HG02571 (cell line): ENCODE measurements around the gene DOCK1.
A peak's percentile ranks its signal among the peaks of the same experiment; 100 is the strongest.

Source experiments
- ATAC-seq: cut with Tn5 transposase; IDR thresholded peaks from one replicate; pipeline ENCODE4 v1.9.1; 2021; ENCODE audit warnings: mild to moderate bottlenecking, moderate library complexity; ENCODE audit not compliant: unreplicated experiment

Gene DOCK1

DNA sequence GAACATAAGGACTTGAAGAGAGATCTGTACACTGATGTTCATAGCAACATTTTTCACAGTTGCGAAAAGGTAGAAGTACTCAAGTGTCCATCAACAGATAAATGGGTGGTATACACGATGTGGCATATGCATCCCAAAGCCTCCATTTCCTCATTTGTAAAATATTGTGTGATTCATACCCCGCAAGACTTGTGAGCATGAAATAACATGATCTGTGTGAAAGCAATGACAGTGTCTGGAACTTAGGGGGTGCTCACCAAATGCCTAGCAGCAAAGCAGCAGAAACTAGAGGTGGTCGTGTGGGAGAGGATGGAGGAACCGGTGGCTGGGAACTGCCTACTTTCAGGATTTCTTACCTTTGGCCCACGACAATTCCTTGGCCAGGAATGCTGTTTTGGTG lies 426.5 kb downstream of the DOCK1 start:
- no peak for ATAC-seq

DNA sequence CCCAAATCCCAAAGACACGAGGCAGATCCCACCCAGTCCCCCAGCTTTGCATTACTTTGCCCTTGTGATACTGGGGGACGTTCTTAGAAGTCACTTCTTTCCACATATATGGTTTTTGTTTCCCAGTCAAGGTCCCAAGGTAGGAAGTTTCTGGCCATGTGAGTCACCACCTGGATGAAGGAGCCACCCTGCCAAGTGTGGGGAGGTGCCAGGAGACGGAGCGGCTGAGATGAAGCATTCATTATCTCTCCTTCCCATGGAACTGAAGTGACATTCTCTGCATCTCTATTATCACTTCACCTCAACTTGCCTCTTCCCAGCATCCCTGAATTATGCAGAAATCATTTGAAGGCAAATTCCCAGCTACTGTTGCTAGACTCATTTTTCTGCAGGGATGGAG lies 427.4 kb downstream of the DOCK1 start:
- ATAC-seq: no peak

DNA sequence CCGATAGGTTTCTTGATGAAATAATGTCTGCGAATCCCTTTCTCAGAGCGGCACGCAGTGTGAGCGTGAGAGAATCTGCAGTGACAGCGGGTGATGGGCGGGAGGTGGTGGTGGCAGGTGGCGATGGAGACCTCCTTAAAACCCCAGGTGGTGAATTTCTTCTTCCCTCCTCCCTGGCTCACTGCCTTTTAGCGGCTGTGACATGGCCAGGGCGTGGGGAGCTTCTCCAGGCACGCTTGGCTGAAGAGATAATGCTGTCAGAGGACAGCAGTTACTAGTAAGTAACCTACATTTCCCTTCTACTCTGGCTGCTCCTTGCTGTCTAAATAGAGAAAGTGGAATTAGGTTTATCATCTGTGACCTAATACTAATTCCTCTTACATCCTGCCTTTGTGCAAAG lies 432.6 kb downstream of the DOCK1 start:
- ATAC-seq: no peak

DNA sequence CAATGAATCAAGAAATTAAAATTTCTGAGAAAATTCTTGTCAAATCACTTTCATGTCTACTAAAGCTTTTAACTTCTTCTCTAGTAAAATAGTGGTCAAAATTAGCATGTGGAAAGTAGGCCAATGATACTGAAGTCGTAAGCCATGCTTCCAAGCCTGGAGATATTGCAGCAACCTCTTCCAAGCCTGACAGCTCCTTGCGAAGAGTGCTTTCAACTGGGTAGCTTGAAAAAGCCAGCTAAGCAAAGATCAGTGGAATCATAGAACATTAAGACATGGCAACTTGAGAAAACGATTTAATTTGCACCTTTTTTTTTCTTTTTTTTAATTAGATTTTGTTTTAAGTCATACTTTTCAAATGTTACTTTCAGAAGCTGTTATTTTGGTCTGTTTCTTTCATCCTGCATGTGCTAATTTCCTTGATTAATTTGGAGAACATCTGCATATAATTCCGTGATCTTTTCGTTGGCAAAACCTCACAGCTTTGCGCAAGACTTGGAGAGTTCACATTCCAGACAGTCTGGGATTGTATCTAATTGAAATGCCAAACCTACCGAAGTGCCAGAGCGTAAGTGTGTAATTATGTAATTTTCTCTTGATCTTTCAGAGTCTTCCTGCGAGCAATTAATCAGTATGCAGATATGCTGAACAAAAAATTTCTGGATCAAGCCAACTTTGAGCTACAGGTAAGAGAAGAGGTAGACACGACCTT lies 433.3 kb downstream of the DOCK1 start:
- ATAC-seq: no peak

DNA sequence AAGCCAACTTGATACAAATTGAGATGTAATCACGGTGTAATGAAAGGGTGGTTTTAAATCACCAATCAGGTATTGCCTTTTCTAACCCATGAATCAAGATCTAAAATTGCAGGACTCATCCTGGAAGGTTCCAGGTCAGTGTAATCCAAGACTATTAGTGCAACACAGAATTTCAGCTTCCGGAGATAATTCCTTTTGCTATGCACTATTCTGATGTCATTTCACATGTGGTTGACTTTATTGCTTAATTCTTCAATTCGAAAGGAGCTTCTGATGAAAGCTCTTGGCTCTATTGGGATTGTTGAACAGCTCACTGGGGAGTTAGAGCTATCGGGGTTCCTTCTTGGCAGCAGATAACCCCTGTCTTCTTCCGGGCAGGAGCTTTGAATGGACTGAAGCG lies 438.6 kb downstream of the DOCK1 start:
- no peak for ATAC-seq

DNA sequence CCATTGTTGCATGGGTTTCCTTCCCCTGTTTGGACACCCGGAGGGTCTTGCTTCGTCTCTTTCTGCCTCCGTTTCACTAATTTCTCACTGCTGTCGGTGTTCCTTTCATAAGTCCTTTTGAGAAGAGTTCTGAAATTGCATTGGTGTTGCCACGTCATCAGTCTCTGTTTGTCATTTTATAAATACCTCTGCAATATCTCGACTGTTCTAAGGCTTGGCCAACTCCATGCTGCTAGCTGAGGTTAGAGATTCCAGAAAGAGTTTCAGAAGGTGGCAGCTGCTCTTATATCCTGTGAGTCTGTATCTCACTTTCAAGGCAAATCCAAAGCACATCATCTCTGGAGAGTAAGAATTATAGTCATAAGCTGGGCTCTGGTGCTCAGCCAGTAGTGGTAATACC lies 439.1 kb downstream of the DOCK1 start:
- no peak for ATAC-seq

DNA sequence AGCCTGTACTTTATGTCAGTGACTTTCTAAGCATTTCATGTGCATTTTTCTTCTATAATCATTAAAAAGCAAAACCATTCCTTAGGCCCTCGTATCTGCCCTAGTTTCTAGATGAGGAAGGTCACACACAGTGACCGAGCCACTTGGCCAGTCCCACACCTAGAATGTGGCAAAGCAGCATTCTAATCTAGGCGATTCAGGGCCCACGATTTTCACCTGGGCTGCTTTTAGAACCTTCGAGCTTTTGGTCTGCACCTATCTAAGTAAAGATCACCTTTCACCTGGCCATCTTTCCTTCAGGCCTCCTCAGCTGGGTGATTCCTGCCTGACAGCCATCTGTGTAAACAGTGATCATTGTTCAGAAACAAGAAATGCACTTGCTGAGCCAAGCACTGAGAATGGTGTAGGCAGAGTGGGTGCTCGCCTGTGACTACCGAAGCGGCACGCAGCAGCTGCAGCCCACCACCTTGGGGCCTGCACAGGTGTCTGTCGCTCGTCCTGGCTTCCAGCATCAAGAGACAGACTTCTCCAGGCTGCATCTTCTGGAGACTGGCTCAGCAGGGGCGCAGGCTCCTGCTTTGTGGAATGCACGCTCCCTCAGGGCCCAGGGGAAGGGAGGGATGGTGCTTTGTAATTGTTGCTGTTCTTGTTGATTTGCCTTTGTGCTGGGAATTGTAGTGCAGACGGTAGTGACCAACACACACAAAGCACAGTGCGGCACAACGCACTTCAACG lies 440.2 kb downstream of the DOCK1 start:
- no peak for ATAC-seq

DNA sequence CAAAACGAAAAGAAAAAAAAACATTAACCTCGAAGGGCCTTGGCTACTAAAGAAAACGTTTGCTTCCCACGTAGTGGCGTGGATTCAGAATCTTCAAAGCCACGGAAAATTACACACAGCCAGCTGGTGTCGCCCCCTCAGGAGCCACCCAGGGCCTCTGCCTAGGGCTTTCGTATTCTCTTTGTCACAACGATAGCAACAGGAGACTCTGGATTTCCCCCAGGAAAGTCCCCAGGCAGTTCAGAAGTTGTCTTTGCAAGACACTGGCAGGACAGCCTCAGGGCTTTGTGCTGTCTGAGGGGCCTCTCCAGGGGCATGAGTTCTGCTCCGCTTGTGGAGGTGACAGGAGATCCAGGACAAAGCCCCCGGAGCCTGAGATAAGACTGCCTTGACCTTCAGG lies 441.4 kb downstream of the DOCK1 start:
- ATAC-seq: peak; percentile 73

DNA sequence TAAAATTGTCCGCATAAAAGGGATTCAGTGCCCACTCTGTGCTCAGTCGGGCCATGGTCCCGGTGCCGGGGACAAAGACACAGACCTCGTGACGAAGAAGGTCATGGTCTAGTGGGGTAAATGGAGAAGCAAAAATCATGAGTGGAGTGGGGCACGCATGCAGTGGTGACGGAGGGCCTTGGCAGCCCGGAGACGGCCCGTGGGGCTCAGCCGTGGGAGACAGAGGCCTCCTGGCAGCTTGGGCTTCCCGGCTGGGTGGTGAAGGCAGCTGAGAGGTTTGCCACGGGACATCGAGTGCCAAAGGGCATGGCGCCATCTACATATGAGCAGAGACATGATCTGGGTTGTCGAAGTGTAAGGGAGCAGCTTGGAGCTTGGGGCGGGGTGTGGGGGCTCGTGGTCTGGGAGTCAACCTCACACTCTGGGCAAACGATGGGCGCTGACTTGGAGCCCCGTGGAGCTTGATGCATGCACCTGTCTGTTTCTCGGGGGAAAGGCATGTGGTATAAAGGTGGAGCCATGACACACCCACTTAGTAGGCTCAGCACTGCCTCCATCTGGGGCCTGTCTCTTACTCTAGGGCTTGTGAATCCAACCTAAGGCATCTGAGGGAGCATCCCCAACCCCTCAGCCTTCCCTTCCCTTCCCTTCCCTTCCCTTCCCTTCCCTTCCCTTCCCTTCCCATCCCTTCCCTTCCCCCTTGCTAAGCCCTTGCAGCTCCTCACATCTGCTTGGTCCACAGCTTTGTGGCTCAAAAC lies 442.2 kb downstream of the DOCK1 start:
- no peak for ATAC-seq

DNA sequence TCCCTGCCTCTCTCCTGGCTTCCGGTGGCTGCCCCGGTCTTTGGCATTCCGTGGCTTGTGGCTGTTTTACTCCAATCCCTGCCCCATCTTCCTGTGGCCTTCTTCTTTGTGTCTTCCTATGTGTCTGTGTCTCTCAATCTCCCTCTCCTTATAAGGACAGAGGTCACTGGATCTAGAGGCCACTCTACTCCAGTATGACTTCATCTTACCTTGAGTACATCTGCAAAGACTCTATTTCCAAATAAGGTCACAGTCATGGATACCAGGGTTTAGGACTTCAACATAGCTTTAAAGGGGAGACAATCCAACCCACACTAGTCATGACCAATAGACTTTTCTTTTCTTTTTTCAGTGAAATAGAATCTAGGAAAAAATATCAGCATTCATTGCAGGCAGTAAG lies 444.5 kb downstream of the DOCK1 start:
- no peak for ATAC-seq

DNA sequence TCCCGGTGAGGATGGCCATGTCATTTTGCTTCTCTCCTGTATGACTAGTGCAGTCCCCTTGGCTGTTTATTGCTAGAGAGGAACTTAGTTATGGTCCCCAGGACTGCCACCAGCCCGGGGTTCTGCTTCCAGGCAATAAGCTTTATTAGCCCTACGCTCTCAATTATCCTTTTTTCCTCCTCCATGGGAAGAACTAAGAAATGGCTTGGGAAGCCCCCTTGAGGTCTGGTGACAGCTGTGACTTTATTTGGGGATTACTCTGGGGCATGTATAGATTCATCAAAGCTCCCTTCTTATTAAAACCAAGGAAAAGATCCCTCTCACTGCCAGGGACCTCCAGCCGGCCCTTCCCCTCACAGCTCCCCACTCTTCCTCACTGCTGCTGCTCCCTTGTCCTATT lies 446.3 kb downstream of the DOCK1 start:
- no peak for ATAC-seq

DNA sequence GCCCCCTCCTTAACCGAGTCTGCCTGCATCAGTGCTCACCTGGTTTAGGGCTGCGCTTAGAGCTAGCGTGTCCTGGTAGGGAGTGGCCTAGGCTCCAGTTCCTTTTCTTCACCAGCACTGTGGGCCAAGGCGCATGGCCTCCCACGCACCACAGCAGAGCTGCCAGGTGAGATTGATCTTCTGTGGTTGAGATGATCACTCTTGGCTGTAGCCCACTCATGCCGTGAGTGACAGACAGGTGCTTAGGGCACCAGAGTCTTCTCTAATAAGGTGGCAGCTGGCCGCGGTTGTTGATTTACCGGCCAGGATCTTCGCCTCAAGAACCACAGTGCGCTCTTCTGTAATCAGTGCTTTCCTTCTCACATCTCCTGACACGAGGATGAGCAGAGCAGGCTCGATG lies 448.3 kb downstream of the DOCK1 start:
- ATAC-seq: no peak

DNA sequence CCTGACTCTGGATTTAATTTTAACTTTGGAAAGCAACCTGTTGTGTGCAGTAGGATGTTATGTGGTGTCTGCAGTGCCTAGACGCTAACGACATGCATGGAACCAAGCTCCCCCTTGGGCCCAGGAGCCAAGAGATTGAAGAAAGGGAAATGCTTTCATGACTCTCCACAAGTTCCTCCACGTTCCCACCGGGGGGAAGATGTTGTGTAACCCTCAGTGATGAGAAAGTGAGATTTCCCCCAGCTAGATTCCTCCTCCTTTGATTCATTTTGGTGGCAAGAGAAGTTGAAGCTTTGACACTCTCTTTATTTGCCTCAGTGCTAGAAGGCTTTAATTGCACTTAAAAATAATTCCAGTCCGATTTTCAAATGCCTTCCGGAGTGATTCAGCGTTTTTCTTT lies 449.0 kb downstream of the DOCK1 start:
- no peak for ATAC-seq

DNA sequence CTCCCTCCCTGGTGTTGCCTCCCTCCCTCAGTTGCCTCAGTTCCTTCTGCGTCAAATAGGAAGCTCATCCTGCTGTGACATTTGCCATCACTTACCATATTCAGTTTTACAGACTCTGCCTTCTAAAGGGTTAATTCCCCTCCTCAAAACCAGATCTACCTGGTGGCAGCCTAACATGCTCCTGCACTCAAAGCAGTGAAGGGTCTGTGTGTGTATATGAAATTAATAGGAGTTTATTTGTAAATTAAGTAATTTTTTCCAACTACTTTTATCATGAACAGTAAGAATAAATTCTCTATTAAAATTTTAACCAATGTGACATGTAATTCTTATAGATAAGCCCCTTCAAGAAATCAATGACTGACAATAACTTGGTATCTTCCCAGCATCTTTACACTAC lies 449.8 kb downstream of the DOCK1 start:
- no peak for ATAC-seq

DNA sequence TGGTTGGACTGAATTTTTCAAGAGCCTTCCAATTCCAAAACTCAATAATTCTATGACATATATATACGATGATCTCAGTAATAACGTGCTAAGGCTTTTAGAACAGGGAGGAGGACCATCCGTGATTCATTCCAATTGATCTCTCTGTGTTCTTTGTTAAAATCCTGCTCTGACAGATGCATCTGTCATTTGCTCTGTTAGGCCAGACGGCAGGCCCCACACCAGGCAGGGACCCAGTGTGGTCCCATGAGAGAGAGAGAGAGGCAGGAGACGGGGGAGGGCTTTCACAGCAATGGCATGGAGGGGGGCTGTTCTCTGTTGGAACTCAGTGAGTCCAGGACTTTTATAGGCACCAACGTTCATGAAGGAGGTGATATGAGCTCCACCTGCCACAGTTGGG lies 451.1 kb downstream of the DOCK1 start:
- no peak for ATAC-seq

DNA sequence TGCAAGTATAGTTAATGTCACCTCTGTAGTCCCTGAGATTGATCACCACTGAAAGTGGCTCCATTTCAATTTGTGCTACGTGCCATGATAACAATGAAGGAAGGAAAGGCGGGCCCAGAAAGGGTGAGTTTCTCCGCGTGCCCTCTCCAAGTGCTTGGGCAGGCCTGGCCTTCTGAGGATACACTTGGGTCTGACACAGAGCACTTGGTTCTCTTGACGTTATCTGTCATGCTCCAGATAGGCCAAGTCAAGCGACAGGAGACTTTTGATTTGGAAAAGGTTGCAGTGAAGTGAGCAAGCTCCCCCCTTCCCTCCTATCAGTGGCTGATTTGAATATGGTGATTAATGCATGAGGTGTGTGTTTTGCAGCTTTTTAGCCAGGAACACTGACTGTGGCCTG lies 452.0 kb downstream of the DOCK1 start:
- ATAC-seq: no peak

DNA sequence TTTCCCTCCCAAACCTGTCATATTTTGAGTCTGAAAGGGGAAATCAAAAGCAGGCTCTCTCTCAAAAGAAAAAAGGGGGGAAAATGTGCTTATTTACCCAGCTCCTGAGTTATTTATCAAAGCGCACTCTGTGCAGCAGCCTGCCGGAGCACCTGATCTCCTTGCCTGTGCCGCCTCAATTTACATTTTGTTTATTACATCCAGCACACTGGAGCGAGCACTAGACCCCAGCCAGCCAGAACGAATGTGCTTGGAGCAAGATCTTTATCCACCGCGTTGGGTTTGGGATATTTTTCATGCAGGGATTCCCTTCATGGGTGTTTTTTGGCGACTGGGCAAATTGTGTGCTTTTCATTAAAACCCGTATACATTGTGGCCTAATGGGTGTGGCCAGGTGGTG lies 453.1 kb downstream of the DOCK1 start:
- ATAC-seq: no peak

DNA sequence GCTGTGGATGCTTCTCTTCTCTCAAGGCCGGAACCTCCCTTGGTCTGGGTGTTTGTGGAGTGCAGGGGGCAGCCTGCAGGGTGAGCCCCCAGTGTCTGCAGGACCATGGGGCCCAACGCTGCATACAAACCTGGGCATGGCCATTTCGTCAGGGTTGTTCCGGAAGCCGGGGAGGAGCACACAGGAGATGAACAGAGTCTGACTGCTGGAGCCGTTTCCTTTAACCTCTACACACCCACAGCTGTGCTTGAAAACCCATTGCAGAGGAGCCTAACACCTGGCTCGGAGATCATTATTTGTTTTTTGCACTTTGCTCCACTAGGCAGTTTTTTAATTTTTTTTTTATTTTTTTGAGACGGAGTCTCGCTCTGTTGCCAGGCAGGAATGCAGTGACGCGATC lies 458.8 kb downstream of the DOCK1 start:
- ATAC-seq: no peak

DNA sequence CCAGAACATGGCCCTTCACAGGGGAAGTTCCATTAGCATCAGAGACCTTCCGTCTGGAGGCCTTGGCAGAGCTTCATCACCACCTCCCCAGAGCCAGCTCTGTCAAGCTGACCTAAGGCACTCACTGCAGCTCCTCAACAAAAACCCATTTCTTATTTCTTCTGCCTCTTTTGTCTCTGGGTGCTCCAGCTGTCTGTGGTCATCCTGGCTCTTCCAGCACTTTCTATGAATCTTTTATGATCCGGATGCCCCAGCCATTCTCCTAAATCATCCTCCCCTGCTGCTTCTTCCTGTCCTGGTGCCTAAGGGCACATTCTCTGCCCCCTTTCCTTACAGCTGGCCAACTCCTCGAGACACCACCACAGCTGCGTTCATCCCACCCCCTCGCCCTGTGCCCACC lies 462.9 kb downstream of the DOCK1 start:
- ATAC-seq: no peak

DNA sequence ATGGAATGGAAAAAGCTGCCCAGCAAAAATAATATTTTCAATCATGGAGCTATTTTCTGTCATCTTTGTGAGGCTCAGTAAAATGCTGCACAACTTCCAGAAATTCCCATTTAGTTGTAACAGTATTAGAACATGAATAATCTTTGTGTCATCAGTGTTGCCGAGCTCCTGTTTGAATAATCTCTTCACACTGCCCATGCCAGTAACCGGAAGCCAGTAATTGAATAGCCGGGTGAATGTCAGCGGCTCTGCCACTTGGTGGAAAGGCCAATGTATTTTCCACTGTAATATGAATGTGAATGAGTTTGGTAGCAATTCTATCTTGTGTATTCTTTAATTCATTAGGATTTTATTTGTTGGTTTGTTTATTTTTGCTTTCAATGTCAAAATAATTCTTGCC lies 463.7 kb downstream of the DOCK1 start:
- no peak for ATAC-seq

DNA sequence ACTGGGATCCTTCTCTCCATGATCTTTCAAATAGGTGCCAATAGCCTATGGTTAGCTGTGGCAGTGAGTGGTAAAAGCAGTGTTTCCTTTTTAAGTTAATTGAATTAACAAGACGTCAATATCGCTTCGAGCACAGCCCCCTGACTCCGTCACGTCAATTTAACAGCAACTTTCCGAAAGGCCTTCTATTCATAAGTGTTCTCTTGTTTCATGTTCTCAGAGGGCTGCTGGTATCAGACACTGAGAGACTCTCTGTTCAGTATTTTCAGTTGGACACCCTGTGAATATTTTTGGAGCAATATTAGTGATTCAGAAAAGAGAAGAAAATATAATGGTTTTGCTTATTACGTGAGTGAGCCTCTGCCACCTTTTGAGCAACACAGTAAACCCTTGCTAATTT lies 465.4 kb downstream of the DOCK1 start:
- no peak for ATAC-seq

DNA sequence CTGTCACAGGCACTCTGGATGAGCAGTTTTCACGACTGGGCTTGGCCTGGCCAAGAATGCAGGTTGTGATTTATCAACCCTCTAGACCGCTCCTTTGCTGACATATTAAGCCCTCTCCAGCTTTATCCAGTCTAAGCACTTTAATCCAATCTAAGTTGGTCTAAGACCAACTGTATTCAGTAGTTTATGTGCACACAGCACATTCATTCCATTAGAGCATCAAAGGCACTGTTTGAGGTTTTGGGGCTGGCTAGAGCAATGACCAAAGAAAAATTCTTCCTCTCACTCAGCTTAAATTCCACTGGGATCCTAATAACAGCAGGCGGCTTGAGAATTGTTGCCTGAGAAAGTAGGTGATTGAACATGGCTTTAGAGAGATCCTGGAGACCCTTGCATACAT lies 467.1 kb downstream of the DOCK1 start:
- no peak for ATAC-seq
